ENCODE measurements around the gene CTU1.

Gene CTU1

DNA sequence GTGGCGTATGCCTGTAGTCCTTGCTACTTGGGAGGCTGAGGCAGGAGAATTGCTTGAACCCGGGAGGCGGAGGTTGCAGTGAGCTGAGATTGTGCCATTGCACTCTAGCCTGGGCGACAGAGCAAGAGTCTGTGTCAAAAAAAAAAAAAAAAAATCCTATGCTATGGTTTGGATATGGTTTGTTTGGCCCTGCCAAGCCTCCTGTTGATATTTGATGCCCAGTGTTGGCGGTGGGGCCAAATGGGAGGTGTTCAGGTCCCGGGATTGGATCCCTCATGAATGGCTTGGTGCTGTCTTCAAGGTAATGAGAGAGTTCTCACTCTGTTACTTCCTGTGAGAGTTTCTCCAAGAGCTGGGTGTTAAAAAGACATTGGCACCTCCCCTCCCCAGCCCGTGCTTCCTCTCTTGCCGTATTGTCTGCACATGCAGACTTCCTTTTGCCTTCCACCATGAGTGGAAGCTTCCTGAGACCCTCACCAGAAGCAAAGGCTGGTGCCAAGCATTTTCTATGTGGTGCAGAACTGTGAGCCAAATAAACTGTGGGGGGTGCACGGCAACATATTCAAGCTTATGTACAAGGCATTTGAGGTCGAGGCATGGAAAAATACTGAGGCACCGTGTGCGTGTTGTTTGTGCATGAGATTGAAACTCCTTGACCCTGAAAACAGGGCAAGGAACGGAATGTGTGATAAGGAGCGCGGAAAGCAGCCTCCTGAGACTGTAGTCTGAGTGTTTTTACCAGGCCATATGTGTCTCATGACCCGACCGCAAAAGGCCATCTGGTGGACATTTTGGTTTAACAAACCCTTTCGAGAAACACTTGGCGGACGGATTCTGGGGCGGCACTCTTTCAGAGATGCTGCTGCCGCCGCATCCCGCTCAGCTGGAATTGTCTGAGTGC lies 23.8 kb upstream of the CTU1 start:
- DNase-seq: no peak

- no peak for DNase-seq
Measured at GRCh38 chr19:51129716-51130115, 21.5 kb upstream of the CTU1 start.

DNA sequence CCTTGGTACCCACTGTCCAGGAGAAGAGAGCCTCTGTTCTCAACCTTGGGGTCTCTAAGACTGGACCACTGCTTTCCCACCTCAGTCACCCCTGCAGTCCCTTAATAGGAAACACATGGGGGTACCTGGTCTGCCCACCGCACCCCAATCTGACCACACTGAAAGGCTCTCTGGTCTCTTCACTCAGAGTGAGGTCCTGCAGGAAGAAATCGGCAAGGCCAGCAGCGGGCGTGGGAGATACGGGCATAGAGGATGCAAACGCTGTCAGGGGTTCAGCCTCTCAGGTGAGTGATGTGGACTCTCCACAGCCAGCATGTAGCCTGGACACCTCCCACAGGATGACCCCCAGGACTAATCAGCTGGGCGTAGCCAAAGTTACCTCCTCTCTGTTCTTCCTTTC lies 20.0 kb upstream of the CTU1 start:
- no peak for DNase-seq

GRCh38 chr19:51127755-51128154 lies 19.5 kb upstream of the CTU1 start:
- no peak for DNase-seq

DNA sequence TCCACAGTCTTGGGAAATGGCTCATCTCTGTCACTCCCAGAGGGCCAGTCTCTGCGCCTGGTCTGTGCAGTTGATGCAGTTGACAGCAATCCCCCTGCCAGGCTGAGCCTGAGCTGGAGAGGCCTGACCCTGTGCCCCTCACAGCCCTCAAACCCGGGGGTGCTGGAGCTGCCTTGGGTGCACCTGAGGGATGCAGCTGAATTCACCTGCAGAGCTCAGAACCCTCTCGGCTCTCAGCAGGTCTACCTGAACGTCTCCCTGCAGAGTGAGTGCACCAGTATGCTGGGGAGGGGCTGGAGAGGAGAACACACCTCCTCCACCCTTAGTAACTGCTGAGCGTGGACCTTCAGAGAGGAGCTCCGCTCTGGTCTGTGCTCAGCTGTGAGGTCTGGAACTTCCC lies 18.8 kb upstream of the CTU1 start:
- no peak for DNase-seq

- DNase-seq: no peak
Measured at GRCh38 chr19:51125421-51126075, 17.3 kb upstream of the CTU1 start.

- no peak for DNase-seq
Measured at GRCh38 chr19:51124729-51125128, 16.5 kb upstream of the CTU1 start, which contains the start of gene SIGLEC9. SIGLEC9 (plus strand) TSS chr19:51124906; CDS start chr19:51124975, 69 bp downstream.

- no peak for DNase-seq
Measured at GRCh38 chr19:51124216-51124615, 16.0 kb upstream of the CTU1 start.

DNA sequence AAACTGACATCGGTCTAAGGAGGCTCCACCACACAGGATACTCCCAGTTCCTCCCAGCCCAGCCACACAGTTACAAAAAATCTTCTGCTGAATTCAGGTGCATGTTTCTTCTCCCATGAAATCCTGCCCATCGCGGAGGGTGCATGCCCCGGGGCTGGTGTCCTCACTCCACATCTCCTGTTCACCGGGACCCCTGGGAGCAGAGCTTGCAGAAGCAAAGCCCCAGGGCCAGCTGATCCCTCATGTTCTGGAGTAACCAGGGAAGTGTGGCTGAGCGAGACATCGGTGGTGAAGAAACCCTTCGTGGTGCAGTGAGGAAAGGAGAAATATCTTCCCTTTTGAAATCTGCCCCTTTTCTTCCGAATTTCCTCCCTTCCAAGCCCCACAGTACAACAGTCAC lies 15.6 kb upstream of the CTU1 start:
- DNase-seq: no peak

- DNase-seq: no peak
Measured at GRCh38 chr19:51123381-51123800, 15.2 kb upstream of the CTU1 start.

DNA sequence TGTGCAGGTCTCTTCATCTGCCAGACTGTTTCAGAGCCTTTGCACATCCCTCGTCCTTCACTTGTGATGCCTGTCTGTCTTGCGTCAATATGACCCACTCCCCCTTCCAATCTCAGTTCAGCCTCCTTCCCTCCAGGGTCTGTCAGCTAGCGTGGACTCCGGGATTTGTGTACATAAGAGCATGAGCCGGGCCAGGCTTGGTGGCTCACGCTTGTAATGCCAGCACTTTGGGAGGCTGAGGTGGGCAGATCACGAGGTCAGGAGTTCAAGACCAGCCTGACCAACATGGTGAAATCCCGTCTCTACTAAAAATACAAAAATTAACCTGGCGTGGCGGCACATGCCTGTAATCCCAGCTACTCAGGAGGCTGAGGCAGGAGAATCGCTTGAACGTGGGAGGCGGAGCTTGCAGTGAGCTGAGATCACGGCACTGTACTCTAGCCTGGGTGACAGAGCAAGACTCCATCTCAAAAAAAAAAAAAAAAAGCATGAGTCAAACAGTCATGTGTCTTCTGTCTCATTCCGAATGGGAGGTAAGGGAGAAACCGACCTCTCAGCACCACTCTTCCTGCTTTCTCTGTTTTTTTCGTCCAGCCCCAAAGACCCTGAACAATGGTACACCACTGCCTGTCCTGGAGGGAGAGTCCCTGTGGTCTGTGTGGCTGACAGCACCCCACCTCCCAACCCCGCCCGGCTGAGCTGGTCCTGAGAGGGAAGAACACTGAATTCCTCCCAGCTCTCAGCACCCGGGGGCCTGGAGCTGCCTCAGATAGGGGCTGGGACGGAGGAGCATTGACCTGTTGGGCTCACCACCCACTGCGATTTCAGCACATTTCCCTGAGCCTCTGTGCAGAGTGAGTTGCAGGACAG lies 14.1 kb upstream of the CTU1 start:
- no peak for DNase-seq

- no peak for DNase-seq
Measured at GRCh38 chr19:51121257-51121656, 13.0 kb upstream of the CTU1 start.

- DNase-seq: no peak
Measured at GRCh38 chr19:51120160-51120559, 12.0 kb upstream of the CTU1 start.

- no peak for DNase-seq
Measured at GRCh38 chr19:51119611-51120010, 11.4 kb upstream of the CTU1 start.

GRCh38 chr19:51119101-51119500 lies 10.9 kb upstream of the CTU1 start:
- DNase-seq: no peak

- no peak for DNase-seq
Measured at GRCh38 chr19:51116736-51117286, 8.6 kb upstream of the CTU1 start.

- DNase-seq: no peak
Measured at GRCh38 chr19:51114087-51114729, 6.0 kb upstream of the CTU1 start.

DNA sequence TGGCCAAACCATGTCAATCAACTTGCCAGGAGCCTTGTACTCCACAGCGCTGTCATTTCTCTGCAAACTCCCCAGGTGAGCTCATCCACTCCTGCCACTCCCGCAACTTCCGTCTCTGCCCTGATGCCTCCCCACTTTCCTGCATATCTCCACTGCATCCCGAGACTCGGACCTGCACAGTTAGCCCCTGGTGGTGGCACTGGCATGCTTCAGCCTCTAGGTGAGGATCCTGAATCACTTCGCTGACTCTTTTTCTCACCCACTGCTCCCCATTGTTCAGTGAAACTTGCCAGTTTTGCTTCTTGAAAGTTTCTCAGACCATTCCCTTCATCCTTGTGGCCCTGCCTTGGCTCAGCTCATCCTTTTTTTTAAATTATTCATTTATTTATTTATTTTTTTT lies 3.4 kb upstream of the CTU1 start:
- no peak for DNase-seq

DNA sequence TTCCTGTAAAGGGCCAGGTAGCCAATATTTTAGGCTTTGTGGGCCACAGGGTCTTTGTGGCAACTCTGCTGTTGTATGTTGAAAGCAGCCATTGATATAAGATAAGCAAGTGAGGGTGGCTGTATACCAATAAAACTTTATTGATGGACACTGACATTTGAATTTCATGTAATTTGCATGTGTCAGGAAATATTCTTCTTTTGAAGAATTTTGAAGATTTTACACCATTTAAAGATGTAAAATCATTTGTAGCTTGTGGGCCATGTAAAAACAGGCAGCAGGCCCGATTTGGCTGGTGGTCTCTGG lies 2.4 kb upstream of the CTU1 start:
- no peak for DNase-seq

DNA sequence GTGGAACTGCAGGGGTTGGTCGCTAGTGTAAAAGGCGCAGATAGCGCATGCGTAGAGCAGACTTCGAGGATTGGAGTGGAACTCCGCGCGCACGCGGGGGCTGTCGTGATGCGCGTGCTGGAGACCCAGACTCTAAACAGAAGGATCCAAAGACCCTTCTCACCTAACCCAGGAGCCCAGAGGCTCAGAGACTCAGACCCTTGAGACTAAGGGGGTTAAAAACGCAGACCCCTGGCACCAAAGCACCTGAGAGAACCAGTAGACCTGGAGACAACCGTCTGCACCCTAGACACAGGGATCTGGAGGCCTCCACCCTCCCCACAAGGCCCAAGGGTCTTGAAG lies 567 bp upstream of the CTU1 start:
- DNase-seq: peak; percentile 85

DNA sequence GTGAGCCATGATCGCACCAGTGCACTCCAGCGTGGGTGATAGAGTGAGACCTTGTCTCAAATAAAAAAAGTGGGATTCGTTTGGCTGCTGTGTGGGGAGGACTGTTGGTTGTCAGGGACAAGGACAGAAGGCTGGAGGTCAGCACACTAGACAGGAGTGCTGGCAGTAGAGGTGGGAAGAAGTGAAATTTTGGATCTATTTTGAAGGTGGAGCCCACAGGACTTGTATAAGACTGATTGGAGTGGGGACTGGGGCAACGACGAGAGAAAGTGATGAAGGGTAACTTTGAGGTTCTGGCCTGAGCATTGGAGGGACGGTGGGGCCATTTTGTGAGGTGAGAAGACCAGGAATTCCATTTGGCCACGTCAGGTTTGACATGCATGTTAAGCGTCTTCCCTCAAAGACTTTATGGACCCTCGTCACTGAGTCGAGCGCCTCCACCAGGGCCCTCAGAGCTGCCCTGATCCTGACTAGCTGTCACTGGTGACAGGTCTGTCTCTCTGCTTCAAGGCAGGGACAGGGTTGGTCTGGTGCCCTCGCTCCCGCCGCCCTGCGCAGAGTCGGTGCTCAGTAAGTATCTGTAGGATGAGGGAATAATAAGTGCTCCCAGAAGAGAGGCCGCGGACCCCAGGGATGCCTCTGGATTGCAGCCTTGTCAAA lies 673 bp downstream of the CTU1 start:
- no peak for DNase-seq

- no peak for DNase-seq
Measured at GRCh38 chr19:51103926-51104341, 4.3 kb downstream of the CTU1 start.

Measured in NCI-H510A treated with DMSO at 0.1 percent for 48 hours (cell line).